Body of pancreas (tissue), 4 donors: ENCODE results near the gene SPTBN1.

Experiments
- POLR2A ChIP-seq, 3 donors: fragments of 450-650 bp; IDR thresholded peaks; one replicate each; pipeline ENCODE4 v1.6.1; 2016; ENCODE audit warnings: antibody characterized with exemption in 3 of 3, mild to moderate bottlenecking in 2 of 3
- TF ChIP-seq, protein P1 (sequence below), 7 experiments: fragments of 450-650 bp in 4 of 7; fragments of 200-600 bp in 3 of 7; sonication (generic) in 3 of 7; IDR thresholded peaks; one replicate each; pipeline ENCODE4 v1.5.1; 2016 to 2019; ENCODE audit warnings: antibody characterized with exemption in 7 of 7

GRCh38 chr2:54513363-54513715, 57.2 kb downstream of the SPTBN1 start:
- TF ChIP-seq, protein P1, sequence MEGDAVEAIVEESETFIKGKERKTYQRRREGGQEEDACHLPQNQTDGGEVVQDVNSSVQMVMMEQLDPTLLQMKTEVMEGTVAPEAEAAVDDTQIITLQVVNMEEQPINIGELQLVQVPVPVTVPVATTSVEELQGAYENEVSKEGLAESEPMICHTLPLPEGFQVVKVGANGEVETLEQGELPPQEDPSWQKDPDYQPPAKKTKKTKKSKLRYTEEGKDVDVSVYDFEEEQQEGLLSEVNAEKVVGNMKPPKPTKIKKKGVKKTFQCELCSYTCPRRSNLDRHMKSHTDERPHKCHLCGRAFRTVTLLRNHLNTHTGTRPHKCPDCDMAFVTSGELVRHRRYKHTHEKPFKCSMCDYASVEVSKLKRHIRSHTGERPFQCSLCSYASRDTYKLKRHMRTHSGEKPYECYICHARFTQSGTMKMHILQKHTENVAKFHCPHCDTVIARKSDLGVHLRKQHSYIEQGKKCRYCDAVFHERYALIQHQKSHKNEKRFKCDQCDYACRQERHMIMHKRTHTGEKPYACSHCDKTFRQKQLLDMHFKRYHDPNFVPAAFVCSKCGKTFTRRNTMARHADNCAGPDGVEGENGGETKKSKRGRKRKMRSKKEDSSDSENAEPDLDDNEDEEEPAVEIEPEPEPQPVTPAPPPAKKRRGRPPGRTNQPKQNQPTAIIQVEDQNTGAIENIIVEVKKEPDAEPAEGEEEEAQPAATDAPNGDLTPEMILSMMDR (IDR thresholded peaks at IDR 0.05), result no peak
- no peak for TF ChIP-seq POLR2A (IDR thresholded peaks at IDR 0.05)
